Keratinocyte (primary cell): ENCODE measurements around the gene ARHGAP10. TPM values are rescaled to one million over a fixed set of nuclear protein-coding genes. Genes with fewer than 3 reads are reported as not detected.

Experiments used
- DNase-seq: peaks from one replicate; pipeline ENCODE4 v3.0.0-alpha.2; 2011; ENCODE audit warnings: low read depth, missing footprints, low spot score
- FAIRE-seq: peaks from 2 replicates; lab custom pipeline; 2011; peaks lifted over from hg19 to GRCh38; lab: Jason Lieb, UNC
- H2AFZ ChIP-seq: 2 replicates; pipeline ENCODE4 v1.6.0; 2012; ENCODE audit warnings: low read length, control low read depth, inconsistent platforms; ENCODE audit not compliant: control insufficient read depth
- H3K27ac ChIP-seq: 2 replicates; pipeline ENCODE4 v1.5.1; 2011; ENCODE audit warnings: low read length; ENCODE audit not compliant: control insufficient read depth, insufficient read depth
- H3K27me3 ChIP-seq: 3 replicates; pipeline ENCODE4 v1.6.0; 2011; ENCODE audit warnings: low read length; ENCODE audit not compliant: control insufficient read depth, insufficient read depth; ENCODE audit errors: extremely low read depth
- H3K36me3 ChIP-seq, 2 experiments: 2 replicates in 1 of 2; 3 replicates in 1 of 2; pipeline ENCODE4 v1.5.1; 2011; ENCODE audit warnings: low read length in 2 of 2, mild to moderate bottlenecking in 1 of 2; ENCODE audit not compliant: control insufficient read depth in 2 of 2, insufficient read depth in 2 of 2; ENCODE audit errors: extremely low read depth in 1 of 2
- H3K4me1 ChIP-seq: 3 replicates; pipeline ENCODE4 v1.5.1; 2011; ENCODE audit warnings: low read length; ENCODE audit not compliant: control insufficient read depth, insufficient read depth; ENCODE audit errors: extremely low read depth
- H3K4me2 ChIP-seq: 3 replicates; pipeline ENCODE4 v1.6.0; 2011; ENCODE audit warnings: low read depth, low read length; ENCODE audit not compliant: control insufficient read depth, insufficient read depth; ENCODE audit errors: extremely low read depth
- H3K4me3 ChIP-seq, 3 experiments: fragments of 200-600 bp in 1 of 3; sonication (generic) in 1 of 3; 2 replicates in 2 of 3; 3 replicates in 1 of 3; pipeline ENCODE4 v1.5.1; 2011 to 2016; ENCODE audit warnings: low read length in 3 of 3, mild to moderate bottlenecking in 3 of 3, control low read depth in 2 of 3, inconsistent platforms in 1 of 3, low read depth in 1 of 3, mixed read lengths in 1 of 3, mixed run types in 1 of 3, moderate library complexity in 1 of 3; ENCODE audit not compliant: control insufficient read depth in 2 of 3, insufficient read depth in 2 of 3; ENCODE audit errors: extremely low read depth in 1 of 3
- H3K79me2 ChIP-seq: 2 replicates; pipeline ENCODE4 v1.6.0; 2012; ENCODE audit warnings: low read length; ENCODE audit not compliant: control insufficient read depth, insufficient read depth
- H3K9ac ChIP-seq: 3 replicates; pipeline ENCODE4 v1.6.0; 2011; ENCODE audit warnings: low read length; ENCODE audit not compliant: control insufficient read depth, insufficient read depth; ENCODE audit errors: extremely low read depth
- H3K9me1 ChIP-seq: 3 replicates; pipeline ENCODE4 v1.6.0; 2011; ENCODE audit warnings: low read length; ENCODE audit not compliant: control insufficient read depth, insufficient read depth; ENCODE audit errors: extremely low read depth
- H3K9me3 ChIP-seq: 2 replicates; pipeline ENCODE4 v1.5.1; 2012; ENCODE audit warnings: low read depth, low read length; ENCODE audit not compliant: control insufficient read depth
- H4K20me1 ChIP-seq: 3 replicates; pipeline ENCODE4 v1.6.0; 2011; ENCODE audit warnings: low read length; ENCODE audit not compliant: control insufficient read depth, insufficient read depth; ENCODE audit errors: extremely low read depth
- EZH2 ChIP-seq: IDR thresholded peaks from one replicate; pipeline ENCODE4 v1.6.1; 2012; ENCODE audit warnings: inconsistent platforms, mild to moderate bottlenecking, low read length, moderate library complexity
- dilution Hi-C: fragments of 300-500 bp; cut with MboI; formaldehyde crosslinking; loops from one replicate; pipeline ENCODE4 v1.7.0; 2020; ENCODE audit warnings: low sequenced_read_pairs; ENCODE audit not compliant: extremely low pct_ligation_motif_present
- polyA plus RNA-seq, 5 experiments: library from polyadenylated mRNA; depleted of rRNA in 3 of 5; stranded (reverse) in 3 of 5; stranded (forward) in 1 of 5; unstranded in 1 of 5; fragments of >200 nt; gene quantifications; 1 replicate in 1 of 5; 2 replicates in 3 of 5; 3 replicates in 1 of 5; pipeline versions ENCODE4 v1.2.1 to v1.2.3, GENCODE V29; 2011 to 2012; ENCODE audit warnings: missing spikeins in 2 of 5, low read depth in 1 of 5, low replicate concordance in 1 of 5
- TF ChIP-seq, protein P1 (sequence below), 3 experiments: IDR thresholded peaks in 1 of 3; conservative IDR thresholded peaks in 1 of 3; optimal IDR thresholded peaks in 1 of 3; 2 replicates in 2 of 3; 3 replicates in 1 of 3; pipeline versions ENCODE3 to v1.5.1; 2011; ENCODE audit warnings: low read length in 3 of 3, mild to moderate bottlenecking in 3 of 3, moderate library complexity in 2 of 3, control low read depth in 1 of 3, inconsistent platforms in 1 of 3; ENCODE audit not compliant: insufficient read depth in 2 of 3; ENCODE audit errors: extremely low read depth in 1 of 3

Gene ARHGAP10
- polyA plus RNA-seq, 1 donor (not counting 4 experiments of a cell fraction or from before 2014, with no cell fraction given), result 18.7 TPM

DNA sequence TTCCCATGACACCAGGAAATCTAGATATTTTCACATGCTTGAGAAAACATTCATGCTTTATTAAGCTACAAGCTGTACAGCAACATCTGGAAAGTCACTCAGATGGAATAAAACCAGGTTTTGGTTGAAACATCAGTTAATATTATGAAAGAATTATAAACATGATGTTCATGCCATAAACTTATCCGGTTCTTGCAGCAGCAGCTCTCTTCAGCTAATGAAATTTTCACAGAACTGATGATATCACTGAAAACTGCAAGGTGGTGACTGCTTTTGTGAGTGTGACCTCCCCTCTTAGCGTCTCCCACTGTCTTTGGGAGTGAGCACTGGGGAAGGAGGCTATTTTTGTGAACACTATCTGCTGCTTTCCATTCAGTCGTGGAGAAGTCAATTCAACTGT lies 56.9 kb downstream of the ARHGAP10 start:
- H3K36me3 ChIP-seq, result no peaks in the 10 kb centered on the region
- no peak overlapping the region for H2AFZ ChIP-seq
- H3K27ac ChIP-seq, result no peak overlapping the region
- H3K9me1 ChIP-seq, result peaks cover 2% of the 10 kb centered on the region
- no peak for FAIRE-seq
- TF ChIP-seq, protein P1, sequence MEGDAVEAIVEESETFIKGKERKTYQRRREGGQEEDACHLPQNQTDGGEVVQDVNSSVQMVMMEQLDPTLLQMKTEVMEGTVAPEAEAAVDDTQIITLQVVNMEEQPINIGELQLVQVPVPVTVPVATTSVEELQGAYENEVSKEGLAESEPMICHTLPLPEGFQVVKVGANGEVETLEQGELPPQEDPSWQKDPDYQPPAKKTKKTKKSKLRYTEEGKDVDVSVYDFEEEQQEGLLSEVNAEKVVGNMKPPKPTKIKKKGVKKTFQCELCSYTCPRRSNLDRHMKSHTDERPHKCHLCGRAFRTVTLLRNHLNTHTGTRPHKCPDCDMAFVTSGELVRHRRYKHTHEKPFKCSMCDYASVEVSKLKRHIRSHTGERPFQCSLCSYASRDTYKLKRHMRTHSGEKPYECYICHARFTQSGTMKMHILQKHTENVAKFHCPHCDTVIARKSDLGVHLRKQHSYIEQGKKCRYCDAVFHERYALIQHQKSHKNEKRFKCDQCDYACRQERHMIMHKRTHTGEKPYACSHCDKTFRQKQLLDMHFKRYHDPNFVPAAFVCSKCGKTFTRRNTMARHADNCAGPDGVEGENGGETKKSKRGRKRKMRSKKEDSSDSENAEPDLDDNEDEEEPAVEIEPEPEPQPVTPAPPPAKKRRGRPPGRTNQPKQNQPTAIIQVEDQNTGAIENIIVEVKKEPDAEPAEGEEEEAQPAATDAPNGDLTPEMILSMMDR (optimal IDR thresholded peaks at IDR 0.05 in 1 of 3, IDR thresholded peaks at IDR 0.05 in 1 of 3, conservative IDR thresholded peaks at IDR 0.05 in 1 of 3; ENCODE audit: extremely low read depth in 1 of 3, insufficient read depth in 2 of 3, low read length in 3 of 3), result no peak
- no peak for TF ChIP-seq EZH2
- H3K4me2 ChIP-seq, result no peak overlapping the region
- H3K27me3 ChIP-seq, result no peaks in the 10 kb centered on the region
- peaks cover 64% of the 10 kb centered on the region for H3K79me2 ChIP-seq
- H3K9me3 ChIP-seq, result no peaks in the 10 kb centered on the region
- H3K9ac ChIP-seq, result no peak overlapping the region
- no peak overlapping the region for H3K4me3 ChIP-seq
- H3K4me1 ChIP-seq, result peaks cover 39% of the 10 kb centered on the region
- DNase-seq, result no peak
- H4K20me1 ChIP-seq, result no peaks in the 10 kb centered on the region
- dilution Hi-C loops, result no loop called here

- H3K4me2 ChIP-seq, result no peak overlapping the region
- no peak overlapping the region for H3K9ac ChIP-seq
- H2AFZ ChIP-seq, result no peak overlapping the region
- no peak for TF ChIP-seq EZH2
- TF ChIP-seq, protein P1 (optimal IDR thresholded peaks at IDR 0.05 in 1 of 3, IDR thresholded peaks at IDR 0.05 in 1 of 3, conservative IDR thresholded peaks at IDR 0.05 in 1 of 3; ENCODE audit: extremely low read depth in 1 of 3, insufficient read depth in 2 of 3, low read length in 3 of 3), result no peak
- dilution Hi-C loops, result no loop called here
- no peaks in the 10 kb centered on the region for H3K27me3 ChIP-seq
- peaks cover 67% of the 10 kb centered on the region for H3K79me2 ChIP-seq
- DNase-seq (no peak), FAIRE-seq (no peak)
- no peaks in the 10 kb centered on the region for H3K36me3 ChIP-seq
- no peaks in the 10 kb centered on the region for H4K20me1 ChIP-seq
- no peaks in the 10 kb centered on the region for H3K9me3 ChIP-seq
- H3K4me1 ChIP-seq, result peaks cover 47% of the 10 kb centered on the region
- no peak overlapping the region for H3K27ac ChIP-seq
- no peak overlapping the region for H3K4me3 ChIP-seq
- peaks cover 2% of the 10 kb centered on the region for H3K9me1 ChIP-seq
Observed at GRCh38 chr4:147789596-147789995, 57.7 kb downstream of the ARHGAP10 start.
